BLaER1 (cell line): ENCODE results near the gene FOXP1.

Experiments used
- H3K27ac ChIP-seq: shearing (Covaris generic); formaldehyde crosslinking; 2 replicates; pipeline ENCODE4 v1.8.1; 2022
- H3K27me3 ChIP-seq: shearing (Covaris generic); formaldehyde crosslinking; 2 replicates; pipeline ENCODE4 v1.8.1; 2022
- H3K36me3 ChIP-seq: shearing (Covaris generic); formaldehyde crosslinking; 2 replicates; pipeline ENCODE4 v1.8.1; 2022
- H3K4me1 ChIP-seq: shearing (Covaris generic); formaldehyde crosslinking; 2 replicates; pipeline ENCODE4 v1.8.1; 2022
- H3K4me2 ChIP-seq: shearing (Covaris generic); formaldehyde crosslinking; 2 replicates; pipeline ENCODE4 v1.8.1; 2022
- H3K4me3 ChIP-seq: shearing (Covaris generic); formaldehyde crosslinking; 2 replicates; pipeline ENCODE4 v1.8.1; 2022
- H3K9ac ChIP-seq: shearing (Covaris generic); formaldehyde crosslinking; 2 replicates; pipeline ENCODE4 v1.8.1; 2022
- H3K9me3 ChIP-seq: shearing (Covaris generic); formaldehyde crosslinking; 2 replicates; pipeline ENCODE4 v1.8.1; 2022
- H4K20me1 ChIP-seq: shearing (Covaris generic); formaldehyde crosslinking; 2 replicates; pipeline ENCODE4 v1.8.1; 2022
- Cebpa-rat ChIP-seq: shearing (Covaris generic); IDR thresholded peaks from 2 replicates; pipeline ENCODE4 v1.8.1; 2022

The FOXP1 gene

DNA sequence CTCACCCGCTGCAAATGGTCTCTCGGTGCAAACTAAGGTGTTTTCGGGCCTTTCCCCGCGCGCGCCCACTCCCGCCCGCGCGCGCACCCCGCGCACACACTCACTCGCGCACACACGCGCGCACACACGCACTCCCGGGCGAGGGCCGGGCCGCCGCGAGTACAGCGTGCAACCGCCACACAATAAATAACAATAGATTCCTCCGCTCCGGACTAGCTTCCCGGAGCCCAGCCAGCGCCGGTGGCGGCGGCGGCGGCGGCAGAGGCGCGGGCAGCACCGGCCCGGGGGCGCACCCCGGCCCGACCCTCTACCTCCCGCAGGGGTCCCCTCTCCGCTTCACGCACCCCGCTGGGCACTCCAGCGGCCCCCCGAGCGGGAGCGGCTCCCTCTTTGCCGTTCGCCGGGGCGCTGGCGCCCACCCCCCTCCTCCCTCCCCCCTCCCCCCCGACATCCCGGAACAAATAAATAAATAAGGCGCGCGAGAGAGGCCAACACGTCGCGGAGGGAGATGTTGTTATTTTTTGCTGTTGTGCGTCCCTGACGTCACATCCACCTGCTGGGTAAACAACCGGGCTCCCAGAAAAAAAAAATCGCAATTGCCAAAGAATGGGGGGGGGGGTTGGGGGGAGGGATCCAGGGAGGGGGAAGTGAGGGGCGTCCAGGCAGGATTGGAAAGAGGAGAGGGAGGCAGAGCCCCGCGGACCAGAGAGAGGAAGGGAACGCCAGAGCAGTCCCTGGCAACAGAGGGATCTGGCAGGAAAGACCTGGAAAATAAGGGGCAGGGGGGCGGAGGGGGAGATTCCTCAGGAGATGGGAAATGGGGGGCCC, at the start of gene FOXP1:
Gene FOXP1 (minus strand): TSS at position 163 of the 828 bp plus-strand sequence. CDS start 385,347 bp downstream, outside the sequence.
- Histone ChIP-seq H3K27ac (peak within 1 kb of the TSS; percentile 90), H4K20me1 (peaks cover 35% of the 10 kb centered on the region), H3K9me3 (no peaks in the 10 kb centered on the region), H3K4me3 (peak within 1 kb of the TSS; percentile 83), H3K36me3 (no peaks in the 10 kb centered on the region), H3K9ac (peak within 1 kb of the TSS; percentile 86), H3K4me2 (peak within 1 kb of the TSS; percentile 97), H3K4me1 (peaks cover 30% of the 10 kb centered on the region), H3K27me3 (peaks cover 43% of the 10 kb centered on the region)
- TF ChIP-seq Cebpa-rat: no peak

- Histone ChIP-seq H3K36me3 (no peaks in the 10 kb centered on the region), H3K27ac (no peak overlapping the region), H3K4me3 (no peak overlapping the region), H3K9me3 (peaks cover 6% of the 10 kb centered on the region), H3K9ac (no peak overlapping the region), H3K4me1 (no peaks in the 10 kb centered on the region), H3K27me3 (no peaks in the 10 kb centered on the region), H3K4me2 (no peak overlapping the region), H4K20me1 (no peaks in the 10 kb centered on the region)
- TF ChIP-seq Cebpa-rat: no peak
Measured at GRCh38 chr3:71629711-71630110, 46.2 kb upstream of the FOXP1 start.

GRCh38 chr3:71629289-71629688, 45.8 kb upstream of the FOXP1 start:
- H3K4me1 ChIP-seq: no peaks in the 10 kb centered on the region
- H4K20me1 ChIP-seq: no peaks in the 10 kb centered on the region
- no peaks in the 10 kb centered on the region for H3K27me3 ChIP-seq
- no peak for TF ChIP-seq Cebpa-rat
- H3K27ac ChIP-seq: no peak overlapping the region
- no peak overlapping the region for H3K4me3 ChIP-seq
- H3K4me2 ChIP-seq: no peak overlapping the region
- H3K9me3 ChIP-seq: peaks cover 6% of the 10 kb centered on the region
- H3K9ac ChIP-seq: no peak overlapping the region
- no peaks in the 10 kb centered on the region for H3K36me3 ChIP-seq

DNA sequence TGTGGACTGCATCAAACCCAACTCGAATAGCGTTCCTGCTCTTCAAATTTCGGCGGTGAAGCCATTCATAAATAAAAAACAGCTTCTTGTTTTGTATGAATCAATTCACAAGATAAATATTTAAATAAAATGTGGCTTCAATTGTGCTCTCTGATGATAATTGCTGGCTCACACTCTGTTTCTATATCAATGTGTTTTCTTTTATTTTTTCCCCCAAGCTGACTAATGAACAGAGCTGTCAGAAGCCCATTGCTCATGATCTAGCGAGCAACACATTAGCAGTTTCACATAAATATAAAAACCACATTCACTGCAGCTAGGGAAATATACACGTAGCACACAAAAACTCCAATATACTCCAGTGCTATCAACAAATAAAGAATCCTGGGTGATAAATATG, 45.0 kb upstream of the FOXP1 start:
- Histone ChIP-seq H3K27me3 (no peaks in the 10 kb centered on the region), H4K20me1 (no peaks in the 10 kb centered on the region), H3K9ac (no peak overlapping the region), H3K4me2 (no peak overlapping the region), H3K36me3 (no peaks in the 10 kb centered on the region), H3K4me1 (no peaks in the 10 kb centered on the region), H3K9me3 (peaks cover 6% of the 10 kb centered on the region), H3K27ac (no peak overlapping the region), H3K4me3 (no peak overlapping the region)
- TF ChIP-seq Cebpa-rat: no peak

GRCh38 chr3:71625676-71626075, 42.1 kb upstream of the FOXP1 start:
- Histone ChIP-seq H3K4me2 (no peak overlapping the region), H3K9ac (no peak overlapping the region), H3K4me1 (no peaks in the 10 kb centered on the region), H4K20me1 (no peaks in the 10 kb centered on the region), H3K27me3 (no peaks in the 10 kb centered on the region), H3K36me3 (no peaks in the 10 kb centered on the region), H3K27ac (no peak overlapping the region), H3K4me3 (no peak overlapping the region), H3K9me3 (peaks cover 6% of the 10 kb centered on the region; the same call in 1 of the 2 replicates)
- TF ChIP-seq Cebpa-rat: no peak

- no peak overlapping the region for H3K4me2 ChIP-seq
- H3K27ac ChIP-seq: no peak overlapping the region
- H4K20me1 ChIP-seq: no peaks in the 10 kb centered on the region
- no peaks in the 10 kb centered on the region for H3K36me3 ChIP-seq
- no peak for TF ChIP-seq Cebpa-rat
- peaks cover 6% of the 10 kb centered on the region; the same call in 1 of the 2 replicates for H3K9me3 ChIP-seq
- H3K4me1 ChIP-seq: peaks cover 2% of the 10 kb centered on the region
- no peak overlapping the region for H3K4me3 ChIP-seq
- no peaks in the 10 kb centered on the region for H3K27me3 ChIP-seq
- H3K9ac ChIP-seq: no peak overlapping the region
Measured at GRCh38 chr3:71621825-71622537, 38.5 kb upstream of the FOXP1 start.

- H3K9ac ChIP-seq: no peak overlapping the region
- no peak overlapping the region for H3K4me2 ChIP-seq
- no peak overlapping the region for H3K27ac ChIP-seq
- no peaks in the 10 kb centered on the region for H3K27me3 ChIP-seq
- no peaks in the 10 kb centered on the region for H3K36me3 ChIP-seq
- no peak overlapping the region for H3K4me3 ChIP-seq
- H3K4me1 ChIP-seq: peaks cover 10% of the 10 kb centered on the region
- H3K9me3 ChIP-seq: no peaks in the 10 kb centered on the region
- H4K20me1 ChIP-seq: no peaks in the 10 kb centered on the region
- no peak for TF ChIP-seq Cebpa-rat
Measured at GRCh38 chr3:71618538-71618937, 35.0 kb upstream of the FOXP1 start.

DNA sequence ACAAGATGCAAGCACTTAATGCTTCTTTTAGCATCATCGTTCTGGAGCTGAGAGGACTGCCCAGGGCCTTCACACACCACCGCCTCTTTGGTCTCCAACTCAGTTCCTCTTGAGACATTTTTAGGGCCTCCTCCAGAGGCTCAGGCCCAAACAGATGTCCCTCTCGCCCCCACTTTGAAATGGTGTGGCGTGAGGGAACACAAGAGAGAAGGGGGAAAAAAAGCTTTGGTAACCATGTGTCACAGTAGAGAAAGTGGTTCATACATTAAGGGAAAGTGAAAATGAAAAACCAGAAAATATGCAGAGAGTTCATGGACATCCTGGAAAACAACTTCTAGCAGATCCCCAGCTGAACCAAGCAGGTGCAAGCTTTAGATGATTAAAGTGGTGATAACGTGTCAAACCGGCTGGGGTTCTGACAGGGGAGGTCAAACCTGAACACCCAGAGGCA, 33.1 kb upstream of the FOXP1 start:
- H3K27me3 ChIP-seq: no peaks in the 10 kb centered on the region
- H3K4me3 ChIP-seq: no peak overlapping the region
- peaks cover 10% of the 10 kb centered on the region for H3K4me1 ChIP-seq
- no peak overlapping the region for H3K9ac ChIP-seq
- no peaks in the 10 kb centered on the region for H3K9me3 ChIP-seq
- no peak overlapping the region for H3K27ac ChIP-seq
- H3K4me2 ChIP-seq: peak overlapping the region; percentile 55
- H4K20me1 ChIP-seq: no peaks in the 10 kb centered on the region
- no peaks in the 10 kb centered on the region for H3K36me3 ChIP-seq
- TF ChIP-seq Cebpa-rat: no peak

- Histone ChIP-seq H3K9ac (no peak overlapping the region), H3K4me1 (peaks cover 10% of the 10 kb centered on the region), H3K27ac (no peak overlapping the region), H3K4me2 (no peak overlapping the region), H3K36me3 (no peaks in the 10 kb centered on the region), H3K9me3 (no peaks in the 10 kb centered on the region), H4K20me1 (no peaks in the 10 kb centered on the region), H3K27me3 (no peaks in the 10 kb centered on the region), H3K4me3 (no peak overlapping the region)
- TF ChIP-seq Cebpa-rat: no peak
Measured at GRCh38 chr3:71614869-71615268, 31.3 kb upstream of the FOXP1 start.

DNA sequence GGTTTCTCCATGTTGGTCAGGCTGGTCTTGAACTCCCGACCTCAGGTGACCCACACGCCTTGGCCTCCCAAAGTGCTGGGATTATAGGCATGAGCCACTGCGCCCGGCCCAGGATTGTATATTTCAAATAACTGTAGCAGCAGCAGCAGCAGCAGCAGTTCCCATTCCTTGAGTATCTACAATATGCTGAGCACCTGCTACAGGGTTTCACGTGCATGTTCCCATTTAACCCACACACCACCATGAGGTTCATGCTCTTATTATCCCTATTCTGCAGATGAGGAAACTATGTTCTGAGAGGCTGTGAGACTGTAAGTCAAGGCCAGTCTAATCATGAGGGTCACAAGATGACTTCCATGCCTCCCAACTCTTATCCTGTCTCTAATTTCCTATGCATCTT, 30.9 kb upstream of the FOXP1 start:
- no peak overlapping the region for H3K27ac ChIP-seq
- no peak overlapping the region for H3K4me2 ChIP-seq
- no peak overlapping the region for H3K4me3 ChIP-seq
- H4K20me1 ChIP-seq: no peaks in the 10 kb centered on the region
- no peaks in the 10 kb centered on the region for H3K9me3 ChIP-seq
- no peaks in the 10 kb centered on the region for H3K36me3 ChIP-seq
- TF ChIP-seq Cebpa-rat: no peak
- H3K4me1 ChIP-seq: peaks cover 10% of the 10 kb centered on the region
- no peak overlapping the region for H3K9ac ChIP-seq
- no peaks in the 10 kb centered on the region for H3K27me3 ChIP-seq
